Liver (tissue), 9 donors: ENCODE results near the gene MCTP1. TPM values are rescaled to one million over a fixed set of nuclear protein-coding genes. Genes with fewer than 3 reads are reported as not detected.

Experiments
- DNase-seq: peaks from one replicate; pipeline ENCODE4 v3.0.0-alpha.2; 2017; ENCODE audit warnings: low spot score
- H3K27ac ChIP-seq, 2 donors: one replicate each; pipeline ENCODE4 v1.7.0; 2013; ENCODE audit warnings: inconsistent platforms in 2 of 2, low read length in 2 of 2, control low read depth in 1 of 2, low read depth in 1 of 2, mild to moderate bottlenecking in 1 of 2
- H3K27me3 ChIP-seq, 4 donors: one replicate each; pipeline versions ENCODE4 v1.6.1 to v1.7.0; 2013; ENCODE audit warnings: low read length in 3 of 4, inconsistent platforms in 1 of 4, mild to moderate bottlenecking in 1 of 4, moderate library complexity in 1 of 4; ENCODE audit not compliant: control insufficient read depth in 4 of 4, insufficient read depth in 4 of 4
- H3K36me3 ChIP-seq, 4 donors: one replicate each; pipeline versions ENCODE4 v1.6.1 to v1.7.0; 2013; ENCODE audit warnings: low read length in 3 of 4, mild to moderate bottlenecking in 3 of 4, low read depth in 1 of 4, moderate library complexity in 1 of 4; ENCODE audit not compliant: control insufficient read depth in 4 of 4, insufficient read depth in 3 of 4
- H3K4me1 ChIP-seq, 4 donors: one replicate each; pipeline versions ENCODE4 v1.6.1 to v1.7.0; 2013; ENCODE audit warnings: low read length in 3 of 4, mild to moderate bottlenecking in 3 of 4, moderate library complexity in 1 of 4; ENCODE audit not compliant: control insufficient read depth in 4 of 4, insufficient read depth in 4 of 4
- H3K4me3 ChIP-seq, 3 donors: one replicate each; pipeline versions ENCODE4 v1.6.1 to v1.7.0; 2013; ENCODE audit warnings: low read length in 3 of 3, control low read depth in 1 of 3, low read depth in 1 of 3, mild to moderate bottlenecking in 1 of 3
- H3K9ac ChIP-seq, 2 donors: one replicate each; pipeline ENCODE4 v1.7.0; 2013; ENCODE audit warnings: low read length in 2 of 2, mild to moderate bottlenecking in 2 of 2, moderate library complexity in 2 of 2, control low read depth in 1 of 2, low read depth in 1 of 2
- H3K9me3 ChIP-seq, 4 donors: one replicate each; pipeline versions ENCODE4 v1.6.1 to v1.7.0; 2013; ENCODE audit warnings: low read length in 3 of 4; ENCODE audit not compliant: control insufficient read depth in 4 of 4
- EGR1 ChIP-seq, 2 donors: IDR thresholded peaks; 2 replicates each; pipeline ENCODE4 v1.6.1; 2016 to 2018; ENCODE audit warnings: antibody characterized with exemption in 2 of 2, low read depth in 2 of 2
- FOXA1 ChIP-seq: IDR thresholded peaks from 2 replicates; pipeline ENCODE4 v1.6.1; 2016; ENCODE audit warnings: antibody characterized with exemption
- FOXA2 ChIP-seq: IDR thresholded peaks from 2 replicates; pipeline ENCODE4 v1.6.1; 2016; ENCODE audit warnings: antibody characterized with exemption
- GABPA ChIP-seq, 2 donors: IDR thresholded peaks in 1 of 2; conservative IDR thresholded peaks in 1 of 2; 2 replicates each; pipeline ENCODE4 v1.6.1; 2016; ENCODE audit warnings: antibody characterized with exemption in 2 of 2, mild to moderate bottlenecking in 1 of 2, moderate library complexity in 1 of 2
- HNF4A ChIP-seq, 2 donors: conservative IDR thresholded peaks; 2 replicates each; pipeline ENCODE4 v1.6.1; 2016; ENCODE audit warnings: antibody characterized with exemption in 2 of 2, mild to moderate bottlenecking in 2 of 2
- HNF4G ChIP-seq: IDR thresholded peaks from 2 replicates; pipeline ENCODE4 v1.6.1; 2016; ENCODE audit warnings: antibody characterized with exemption
- JUND ChIP-seq, 2 donors: IDR thresholded peaks; 2 replicates each; pipeline ENCODE4 v1.6.1; 2016; ENCODE audit warnings: antibody characterized with exemption in 2 of 2
- RAD21 ChIP-seq, 2 donors: IDR thresholded peaks; 2 replicates each; pipeline ENCODE4 v1.6.1; 2016; ENCODE audit warnings: antibody characterized with exemption in 2 of 2, mild to moderate bottlenecking in 2 of 2
- RXRA ChIP-seq, 2 donors: IDR thresholded peaks; 2 replicates each; pipeline ENCODE4 v1.6.1; 2017 to 2018; ENCODE audit warnings: antibody characterized with exemption in 2 of 2, mild to moderate bottlenecking in 1 of 2
- SP1 ChIP-seq: IDR thresholded peaks from 2 replicates; pipeline ENCODE4 v1.6.1; 2018; ENCODE audit warnings: antibody characterized with exemption, mild to moderate bottlenecking
- TAF1 ChIP-seq: conservative IDR thresholded peaks from 2 replicates; pipeline ENCODE4 v1.6.1; 2016; ENCODE audit warnings: antibody characterized with exemption, mild to moderate bottlenecking
- YY1 ChIP-seq: IDR thresholded peaks from 2 replicates; pipeline ENCODE4 v1.6.1; 2016; ENCODE audit warnings: antibody characterized with exemption, mild to moderate bottlenecking
- WGBS: extraction: QIAGEN DNeasy Blood & Tissue Kit; methylation state at CpG from one replicate; pipeline ENCODE4 v1.1.7; 2013; 5-methylcytosine and 5-hydroxymethylcytosine counted together
- polyA plus RNA-seq, 2 donors: library from polyadenylated mRNA; stranded (reverse) in 1 of 2; unstranded in 1 of 2; fragments of 200-250 nt in 1 of 2; fragments of >200 nt in 1 of 2; fragmentation: Nextera tagmentation in 1 of 2; extraction: Ambion mirVana in 1 of 2; gene quantifications; one replicate each; pipeline versions ENCODE4 v1.2.1 to v1.2.3, GENCODE V29; 2013 to 2015
- total RNA-seq, 2 donors: library from RNA; depleted of rRNA; stranded (reverse); fragments of >200 nt; gene quantifications; one replicate each; pipeline ENCODE4 v1.2.3, GENCODE V29; 2014
- TF ChIP-seq, protein P1 (sequence below): fragments of 150-350 bp; IDR thresholded peaks from 2 replicates; pipeline ENCODE4 v1.5.1; 2017; ENCODE audit warnings: improper control_type of control experiment, low read depth, low read length; ENCODE audit not compliant: missing input control
- TF ChIP-seq, protein P2 (sequence below): IDR thresholded peaks from 2 replicates; pipeline ENCODE4 v1.6.1; 2016; ENCODE audit warnings: antibody characterized with exemption
- TF ChIP-seq, protein P3 (sequence below): IDR thresholded peaks from 2 replicates; pipeline ENCODE4 v1.6.1; 2016; ENCODE audit warnings: antibody characterized with exemption
- TF ChIP-seq, protein P4 (sequence below): IDR thresholded peaks from 2 replicates; pipeline ENCODE4 v1.6.1; 2016; ENCODE audit warnings: antibody characterized with exemption
- donor health status: healthy.
- donor health status: healthy.
- donor health status: healthy.
- donor health status: healthy.
- donor health status: healthy.

The MCTP1 gene
- total and polyA plus RNA-seq, 4 donors, result 0.67 to 7.6 (median 4.3) TPM

DNA sequence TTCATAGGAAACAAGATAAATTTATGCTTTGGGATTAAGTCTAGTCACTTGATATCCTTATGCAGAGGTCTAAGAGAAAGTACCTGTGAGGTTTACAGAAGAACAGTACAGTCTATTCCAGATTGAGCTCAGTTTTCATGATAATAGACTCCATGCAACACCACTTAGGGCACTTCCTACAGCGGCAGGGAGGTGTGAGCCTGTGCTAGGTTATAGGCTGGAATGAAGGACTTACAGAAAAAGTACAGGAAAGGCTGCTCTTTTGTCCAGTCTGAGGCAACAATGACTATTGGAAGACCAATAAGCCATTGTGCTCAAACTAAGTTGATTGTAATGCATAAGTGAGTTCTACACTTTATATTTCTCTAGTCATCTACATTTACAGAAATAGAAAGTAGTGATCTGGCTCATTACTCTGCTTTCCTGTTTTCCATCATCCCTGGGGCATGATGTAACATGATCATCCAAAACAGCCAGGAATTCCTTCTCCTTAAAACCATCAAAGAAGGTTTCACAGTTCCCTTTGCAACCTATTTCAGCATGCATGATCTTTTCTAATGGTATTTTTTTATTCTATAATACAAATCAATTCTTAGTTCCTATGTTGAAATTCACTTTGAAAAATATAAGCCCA lies 343.7 kb downstream of the MCTP1 start (continued):
- TF ChIP-seq, protein P1, sequence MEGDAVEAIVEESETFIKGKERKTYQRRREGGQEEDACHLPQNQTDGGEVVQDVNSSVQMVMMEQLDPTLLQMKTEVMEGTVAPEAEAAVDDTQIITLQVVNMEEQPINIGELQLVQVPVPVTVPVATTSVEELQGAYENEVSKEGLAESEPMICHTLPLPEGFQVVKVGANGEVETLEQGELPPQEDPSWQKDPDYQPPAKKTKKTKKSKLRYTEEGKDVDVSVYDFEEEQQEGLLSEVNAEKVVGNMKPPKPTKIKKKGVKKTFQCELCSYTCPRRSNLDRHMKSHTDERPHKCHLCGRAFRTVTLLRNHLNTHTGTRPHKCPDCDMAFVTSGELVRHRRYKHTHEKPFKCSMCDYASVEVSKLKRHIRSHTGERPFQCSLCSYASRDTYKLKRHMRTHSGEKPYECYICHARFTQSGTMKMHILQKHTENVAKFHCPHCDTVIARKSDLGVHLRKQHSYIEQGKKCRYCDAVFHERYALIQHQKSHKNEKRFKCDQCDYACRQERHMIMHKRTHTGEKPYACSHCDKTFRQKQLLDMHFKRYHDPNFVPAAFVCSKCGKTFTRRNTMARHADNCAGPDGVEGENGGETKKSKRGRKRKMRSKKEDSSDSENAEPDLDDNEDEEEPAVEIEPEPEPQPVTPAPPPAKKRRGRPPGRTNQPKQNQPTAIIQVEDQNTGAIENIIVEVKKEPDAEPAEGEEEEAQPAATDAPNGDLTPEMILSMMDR, result no peak
- no peak for TF ChIP-seq FOXA1

DNA sequence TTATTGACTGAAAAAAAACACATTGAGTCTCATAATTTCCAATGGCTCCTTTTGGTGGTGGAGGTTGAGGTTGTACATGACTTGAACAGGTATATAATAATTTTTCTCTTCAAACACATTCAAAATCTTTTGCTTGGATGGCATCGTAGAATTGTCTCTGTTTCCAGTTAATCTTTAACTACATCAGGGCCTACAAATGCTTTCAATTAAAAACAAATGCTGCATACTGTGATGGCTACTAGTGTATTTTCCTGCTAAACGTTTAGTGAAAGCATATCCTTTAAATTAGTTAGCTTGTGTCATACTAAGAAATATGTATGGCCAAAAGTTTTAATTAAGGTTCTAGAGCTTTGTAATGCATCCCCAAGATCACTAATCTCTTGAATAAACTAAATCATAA lies 352.6 kb downstream of the MCTP1 start:
- Histone ChIP-seq H3K36me3 (no peaks in the 10 kb centered on the region), H3K4me3 (no peak overlapping the region), H3K9me3 (no peaks in the 10 kb centered on the region), H3K27me3 (no peaks in the 10 kb centered on the region), H3K27ac (no peak overlapping the region), H3K4me1 (no peaks in the 10 kb centered on the region), H3K9ac (no peak overlapping the region)
- no peak for DNase-seq
- TF ChIP-seq, protein P2, sequence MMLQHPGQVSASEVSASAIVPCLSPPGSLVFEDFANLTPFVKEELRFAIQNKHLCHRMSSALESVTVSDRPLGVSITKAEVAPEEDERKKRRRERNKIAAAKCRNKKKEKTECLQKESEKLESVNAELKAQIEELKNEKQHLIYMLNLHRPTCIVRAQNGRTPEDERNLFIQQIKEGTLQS, result no peak
- no peak for TF ChIP-seq JUND (IDR thresholded peaks at IDR 0.05)
- TF ChIP-seq HNF4G, result no peak
- TF ChIP-seq, protein P3, sequence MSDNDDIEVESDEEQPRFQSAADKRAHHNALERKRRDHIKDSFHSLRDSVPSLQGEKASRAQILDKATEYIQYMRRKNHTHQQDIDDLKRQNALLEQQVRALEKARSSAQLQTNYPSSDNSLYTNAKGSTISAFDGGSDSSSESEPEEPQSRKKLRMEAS, result no peak
- TF ChIP-seq RXRA (IDR thresholded peaks at IDR 0.05), result no peak
- TF ChIP-seq YY1, result no peak
- no peak for TF ChIP-seq FOXA1
- WGBS, result 36% methylated on average over 2 of the region's 2 CpGs

DNA sequence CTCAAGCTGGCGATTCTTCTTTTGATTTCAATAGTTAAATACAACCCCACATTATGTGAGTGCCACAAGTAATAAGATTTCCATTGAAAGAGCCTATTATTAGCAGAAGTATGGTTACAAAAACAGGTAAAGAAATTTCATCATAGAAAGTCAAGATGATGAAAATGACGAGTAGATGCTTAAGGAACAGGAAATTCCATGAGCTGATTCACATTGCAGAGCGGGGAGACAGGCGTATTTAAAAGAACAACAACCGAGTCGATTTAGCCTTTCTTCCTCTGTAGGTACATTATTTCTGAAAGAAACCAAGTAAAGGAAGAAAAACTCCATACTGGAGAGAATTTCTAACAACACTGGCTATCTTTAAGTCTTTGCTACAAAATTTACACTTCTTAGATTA lies 356.0 kb downstream of the MCTP1 start:
- H3K9me3 ChIP-seq, result no peaks in the 10 kb centered on the region
- no peak overlapping the region for H3K9ac ChIP-seq
- H3K27ac ChIP-seq, result no peak overlapping the region
- DNase-seq, result no peak
- TF ChIP-seq EGR1 (IDR thresholded peaks at IDR 0.05; ENCODE audit: low read depth in 2 of 2) (no peak), FOXA1 (no peak), FOXA2 (no peak), TAF1 (no peak), JUND (IDR thresholded peaks at IDR 0.05) (no peak)
- TF ChIP-seq, protein P4, sequence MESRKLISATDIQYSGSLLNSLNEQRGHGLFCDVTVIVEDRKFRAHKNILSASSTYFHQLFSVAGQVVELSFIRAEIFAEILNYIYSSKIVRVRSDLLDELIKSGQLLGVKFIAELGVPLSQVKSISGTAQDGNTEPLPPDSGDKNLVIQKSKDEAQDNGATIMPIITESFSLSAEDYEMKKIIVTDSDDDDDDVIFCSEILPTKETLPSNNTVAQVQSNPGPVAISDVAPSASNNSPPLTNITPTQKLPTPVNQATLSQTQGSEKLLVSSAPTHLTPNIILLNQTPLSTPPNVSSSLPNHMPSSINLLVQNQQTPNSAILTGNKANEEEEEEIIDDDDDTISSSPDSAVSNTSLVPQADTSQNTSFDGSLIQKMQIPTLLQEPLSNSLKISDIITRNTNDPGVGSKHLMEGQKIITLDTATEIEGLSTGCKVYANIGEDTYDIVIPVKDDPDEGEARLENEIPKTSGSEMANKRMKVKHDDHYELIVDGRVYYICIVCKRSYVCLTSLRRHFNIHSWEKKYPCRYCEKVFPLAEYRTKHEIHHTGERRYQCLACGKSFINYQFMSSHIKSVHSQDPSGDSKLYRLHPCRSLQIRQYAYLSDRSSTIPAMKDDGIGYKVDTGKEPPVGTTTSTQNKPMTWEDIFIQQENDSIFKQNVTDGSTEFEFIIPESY, result no peak
- WGBS, result 75% methylated on average over 6 of the region's 6 CpGs
- H3K36me3 ChIP-seq, result no peaks in the 10 kb centered on the region
- no peak overlapping the region for H3K4me3 ChIP-seq
- H3K4me1 ChIP-seq, result no peaks in the 10 kb centered on the region
- H3K27me3 ChIP-seq, result no peaks in the 10 kb centered on the region

DNA sequence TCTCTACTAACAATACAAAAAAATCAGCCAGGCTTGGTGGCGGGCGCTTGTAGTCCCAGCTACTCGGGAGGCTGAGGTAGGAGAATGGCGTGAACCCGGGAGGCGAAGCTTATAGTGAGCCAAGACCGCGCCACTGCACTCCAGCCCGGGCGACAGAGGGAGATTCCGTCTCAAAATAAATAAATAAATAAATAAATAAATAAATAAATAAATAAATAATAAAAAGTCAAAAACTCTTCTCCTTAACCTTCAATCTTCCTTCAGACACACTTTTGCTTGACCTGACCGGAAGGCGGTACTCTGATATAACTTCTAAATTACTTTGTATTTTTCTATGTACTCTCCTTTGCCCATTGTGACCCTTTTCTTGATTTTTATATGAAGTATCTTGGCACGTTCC lies 364.3 kb downstream of the MCTP1 start:
- Histone ChIP-seq H3K9me3 (no peaks in the 10 kb centered on the region), H3K4me3 (no peak overlapping the region), H3K4me1 (no peaks in the 10 kb centered on the region), H3K9ac (no peak overlapping the region), H3K27ac (no peak overlapping the region), H3K36me3 (no peaks in the 10 kb centered on the region), H3K27me3 (no peaks in the 10 kb centered on the region)
- 89% methylated on average over 14 of the region's 14 CpGs for WGBS
- TF ChIP-seq, protein P2, result no peak
- no peak for TF ChIP-seq JUND (IDR thresholded peaks at IDR 0.05)
- TF ChIP-seq FOXA1, result no peak
- TF ChIP-seq RXRA (IDR thresholded peaks at IDR 0.05), result no peak
- no peak for TF ChIP-seq SP1
- TF ChIP-seq FOXA2, result no peak
- TF ChIP-seq YY1, result no peak
- no peak for TF ChIP-seq HNF4G
- TF ChIP-seq RAD21 (IDR thresholded peaks at IDR 0.05), result no peak
- TF ChIP-seq HNF4A (conservative IDR thresholded peaks at IDR 0.05), result no peak
- TF ChIP-seq, protein P3, result no peak
- TF ChIP-seq GABPA (IDR thresholded peaks at IDR 0.05 in 1 of 2, conservative IDR thresholded peaks at IDR 0.05 in 1 of 2), result no peak
- DNase-seq, result no peak
